Activated CD8-positive, alpha-beta T cell treated with anti-CD3 and anti-CD28 coated beads for 36 hours (primary cell): Measurements from ENCODE around the gene LRP1. TPM values are rescaled to one million over a fixed set of nuclear protein-coding genes. Genes with fewer than 3 reads are reported as not detected.

Experiments used
- ATAC-seq: fragments of 200-7000 bp; cut with Tn5 transposase; one replicate; pipeline ENCODE4 v1.10.0; 2021; ENCODE audit warnings: mild to moderate bottlenecking, moderate library complexity
- CTCF ChIA-PET: fragments of 350-600 bp; sonication (Branson Sonifier 250); formaldehyde crosslinking; loops from one replicate; lab custom pipeline; 2021; ENCODE audit warnings: antibody characterized with exemption; lab: Charles Lee
- POLR2A ChIA-PET: fragments of 350-600 bp; sonication (Branson Sonifier 250); formaldehyde crosslinking; loops from one replicate; lab custom pipeline; 2021; ENCODE audit warnings: antibody characterized with exemption; lab: Charles Lee
- DNase-seq: peaks from one replicate; pipeline ENCODE4 v3.0.0-alpha.2; 2020
- H3K27ac Mint-ChIP-seq: one replicate; pipeline ENCODE4 v1.8.0; 2021; ENCODE audit warnings: mild to moderate bottlenecking, mixed read lengths
- H3K27me3 Mint-ChIP-seq: one replicate; pipeline ENCODE4 v1.8.0; 2021; ENCODE audit warnings: mixed read lengths
- H3K36me3 Mint-ChIP-seq: one replicate; pipeline ENCODE4 v1.8.0; 2021; ENCODE audit warnings: low read depth, mixed read lengths
- H3K4me1 Mint-ChIP-seq: one replicate; pipeline ENCODE4 v1.8.0; 2021; ENCODE audit warnings: low read depth, mixed read lengths
- H3K4me3 Mint-ChIP-seq: one replicate; pipeline ENCODE4 v1.8.0; 2021; ENCODE audit warnings: mild to moderate bottlenecking, moderate library complexity, mixed read lengths
- H3K9me3 Mint-ChIP-seq: one replicate; pipeline ENCODE4 v1.8.0; 2021; ENCODE audit warnings: mixed read lengths
- CTCF ChIP-seq: fragments of 200-600 bp; IDR thresholded peaks from one replicate; pipeline ENCODE4 v1.8.0; 2022; ENCODE audit warnings: antibody characterized with exemption, mild to moderate bottlenecking
- intact Hi-C: fragments of 100-400 bp; cut with micrococcal nuclease; formaldehyde crosslinking; loops from one replicate; pipeline ENCODE4 v1.10.0; 2022
- total RNA-seq, 2 experiments: library from RNA; stranded (reverse); gene quantifications; one replicate each; pipeline ENCODE4 v1.2.3, GENCODE V29; 2021

The LRP1 gene
- total RNA-seq, 2 experiments from 2014 or later, result 1.5 to 1.9 TPM

GRCh38 chr12:57237596-57237931 is 109.3 kb downstream of the LRP1 start:
- no peaks in the 10 kb centered on the region for H3K9me3 Mint-ChIP-seq
- peaks cover 36% of the 10 kb centered on the region for H3K27me3 Mint-ChIP-seq
- DNase-seq (no peak), ATAC-seq (no peak)
- POLR2A ChIA-PET, result interaction anchor here (1.0 to 12.9 kb wide), 3 partner anchors 10 to 148 kb away, joined by 3 to 238 read pairs (median 99); partner anchors contain the start of genes NXPH4 and SHMT2
- peaks cover 29% of the 10 kb centered on the region for H3K36me3 Mint-ChIP-seq
- intact Hi-C loops, result no loop called here
- CTCF ChIA-PET, result interaction anchor here (11.8 to 12.7 kb wide), 2 partner anchors 10 to 21 kb away, joined by 397 to 431 read pairs; partner anchors contain the start of genes NXPH4 and SHMT2
- H3K4me3 Mint-ChIP-seq, result peak overlapping the region; percentile 15
- no peak for TF ChIP-seq CTCF
- H3K4me1 Mint-ChIP-seq, result peaks cover 62% of the 10 kb centered on the region
- H3K27ac Mint-ChIP-seq, result no peak overlapping the region

DNA sequence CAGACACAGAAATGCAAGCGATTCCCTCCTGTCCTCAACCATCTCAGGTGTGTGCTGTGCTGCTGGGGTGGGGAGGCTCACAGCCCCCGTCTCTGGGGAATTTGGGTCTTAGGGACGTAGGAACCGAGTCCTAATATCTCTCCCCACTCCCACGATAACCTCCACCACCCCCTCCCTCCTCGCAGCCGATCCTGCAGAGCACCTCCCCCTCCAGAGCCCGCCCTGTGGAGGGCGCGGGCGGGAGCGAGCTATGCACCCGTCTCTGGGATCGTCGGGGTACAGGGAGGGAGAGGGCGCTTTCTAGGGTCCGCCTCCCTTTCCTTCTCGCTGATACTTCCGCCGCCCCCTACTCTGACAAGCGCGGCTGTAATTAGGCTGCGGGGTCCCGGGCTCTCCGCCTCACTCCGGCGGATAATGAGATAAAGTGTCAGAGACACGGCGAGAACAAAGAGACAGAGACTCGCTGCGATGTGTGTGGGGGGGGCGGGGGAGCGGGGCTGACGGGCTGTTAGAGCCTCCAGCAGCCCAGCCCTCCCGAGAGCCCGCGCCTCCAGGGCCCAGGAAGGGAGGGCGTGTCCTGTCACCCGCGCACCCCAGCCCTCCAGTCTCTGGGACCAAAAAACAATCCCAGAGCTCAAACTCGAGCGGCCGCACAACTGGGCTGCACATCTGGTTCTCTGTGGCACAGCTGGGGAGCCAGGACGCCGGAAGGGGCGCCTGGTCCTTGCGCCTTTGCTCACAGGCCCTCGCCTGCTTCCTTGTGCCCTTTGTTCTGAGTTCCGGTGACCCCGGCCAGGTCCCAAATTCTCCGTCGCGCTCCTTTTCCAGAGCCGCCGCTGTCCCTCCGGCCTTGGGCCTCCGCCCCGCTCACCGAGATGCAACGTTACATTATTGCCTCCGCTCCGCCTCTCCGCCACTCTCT is 109.9 kb downstream of the LRP1 start:
- ATAC-seq (no peak), DNase-seq (peak; percentile 58)
- no peak for TF ChIP-seq CTCF
- Mint-ChIP-seq H3K4me1 (peaks cover 61% of the 10 kb centered on the region), H3K36me3 (peaks cover 22% of the 10 kb centered on the region), H3K27me3 (peaks cover 38% of the 10 kb centered on the region), H3K4me3 (peak overlapping the region; percentile 83), H3K27ac (no peak overlapping the region), H3K9me3 (no peaks in the 10 kb centered on the region)
- intact Hi-C loops, result loop anchor here (2.0 kb wide), 1 partner anchor 23 kb away; no protein-coding TSS in a partner anchor
- CTCF ChIA-PET, result interaction anchor here (0.6 to 12.7 kb wide), 8 partner anchors 10 to 238 kb away, joined by 4 to 431 read pairs (median 16); partner anchors contain the start of genes GLI1, NXPH4, SHMT2 and STAC3
- POLR2A ChIA-PET, result interaction anchor here (0.9 to 12.9 kb wide), 4 partner anchors 11 to 148 kb away, joined by 3 to 238 read pairs (median 51); partner anchors contain the start of genes NXPH4, SHMT2 and STAT6

GRCh38 chr12:57238854-57239554 is 110.7 kb downstream of the LRP1 start:
- Mint-ChIP-seq H3K4me1 (peaks cover 62% of the 10 kb centered on the region), H3K27ac (no peak overlapping the region), H3K36me3 (peaks cover 14% of the 10 kb centered on the region), H3K27me3 (peaks cover 39% of the 10 kb centered on the region), H3K9me3 (no peaks in the 10 kb centered on the region), H3K4me3 (peak overlapping the region; percentile 83)
- intact Hi-C loops, result loop anchor here (2.0 kb wide), 1 partner anchor 24 kb away; no protein-coding TSS in a partner anchor
- POLR2A ChIA-PET, result interaction anchor here (0.9 to 12.9 kb wide), 4 partner anchors 12 to 147 kb away, joined by 3 to 238 read pairs (median 51); partner anchors contain the start of genes NXPH4, SHMT2 and STAT6
- ATAC-seq (peak; percentile 73), DNase-seq (peak; percentile 92)
- peak; percentile 100 for TF ChIP-seq CTCF
- CTCF ChIA-PET, result interaction anchor here (0.7 to 12.7 kb wide), 13 partner anchors 11 to 238 kb away, joined by 3 to 431 read pairs (median 4); partner anchors contain the start of genes GLI1, NXPH4, SHMT2 and STAC3

GRCh38 chr12:57239587-57240065 is 111.3 kb downstream of the LRP1 start:
- Mint-ChIP-seq H3K27ac (peak overlapping the region; percentile 67), H3K4me3 (peak overlapping the region; percentile 83), H3K36me3 (peaks cover 8% of the 10 kb centered on the region), H3K9me3 (no peaks in the 10 kb centered on the region), H3K4me1 (peaks cover 58% of the 10 kb centered on the region), H3K27me3 (peaks cover 41% of the 10 kb centered on the region)
- ChIA-PET CTCF (interaction anchor here (0.7 to 12.7 kb wide), 14 partner anchors 11 to 237 kb away, joined by 3 to 431 read pairs (median 4); partner anchors contain the start of genes GLI1, NXPH4, SHMT2 and STAC3), POLR2A (interaction anchor here (1.0 to 12.9 kb wide), 6 partner anchors 13 to 229 kb away, joined by 3 to 238 read pairs (median 3); partner anchors contain the start of genes NXPH4 and SHMT2)
- intact Hi-C loops, result loop anchor here (2.0 kb wide), 1 partner anchor 25 kb away; no protein-coding TSS in a partner anchor
- no peak for TF ChIP-seq CTCF
- DNase-seq, result no peak
- ATAC-seq, result no peak
